T-helper 2 cell treated with Interferon-gamma antibody and Interleukin-4, amounts not matched to agents 5 μg/mL and 100 μg/mL, for 36 hours (primary cell): Measurements from ENCODE around the gene LMBR1.
"Not testable (repeated sequence)": the region's sequence is repeated elsewhere in the genome, so short reads cannot be mapped to it uniquely, and the experiment has no call there.

Experiments
- DNase-seq: peaks from one replicate; pipeline ENCODE4 v3.0.0; 2021; ENCODE audit warnings: low spot score
- H3K27ac Mint-ChIP-seq: one replicate; pipeline ENCODE4 v1.8.0; 2021; ENCODE audit warnings: mild to moderate bottlenecking, mixed read lengths
- H3K27me3 Mint-ChIP-seq: one replicate; pipeline ENCODE4 v1.8.0; 2021; ENCODE audit warnings: low read depth, mixed read lengths
- H3K36me3 Mint-ChIP-seq: one replicate; pipeline ENCODE4 v1.8.0; 2021; ENCODE audit warnings: low read depth, mixed read lengths
- H3K4me1 Mint-ChIP-seq: one replicate; pipeline ENCODE4 v1.8.0; 2021; ENCODE audit warnings: low read depth, mixed read lengths
- H3K4me3 Mint-ChIP-seq: one replicate; pipeline ENCODE4 v1.8.0; 2022; ENCODE audit warnings: mild to moderate bottlenecking, moderate library complexity, mixed read lengths
- H3K9me3 Mint-ChIP-seq: one replicate; pipeline ENCODE4 v1.8.0; 2021; ENCODE audit warnings: mixed read lengths

The LMBR1 gene

DNA sequence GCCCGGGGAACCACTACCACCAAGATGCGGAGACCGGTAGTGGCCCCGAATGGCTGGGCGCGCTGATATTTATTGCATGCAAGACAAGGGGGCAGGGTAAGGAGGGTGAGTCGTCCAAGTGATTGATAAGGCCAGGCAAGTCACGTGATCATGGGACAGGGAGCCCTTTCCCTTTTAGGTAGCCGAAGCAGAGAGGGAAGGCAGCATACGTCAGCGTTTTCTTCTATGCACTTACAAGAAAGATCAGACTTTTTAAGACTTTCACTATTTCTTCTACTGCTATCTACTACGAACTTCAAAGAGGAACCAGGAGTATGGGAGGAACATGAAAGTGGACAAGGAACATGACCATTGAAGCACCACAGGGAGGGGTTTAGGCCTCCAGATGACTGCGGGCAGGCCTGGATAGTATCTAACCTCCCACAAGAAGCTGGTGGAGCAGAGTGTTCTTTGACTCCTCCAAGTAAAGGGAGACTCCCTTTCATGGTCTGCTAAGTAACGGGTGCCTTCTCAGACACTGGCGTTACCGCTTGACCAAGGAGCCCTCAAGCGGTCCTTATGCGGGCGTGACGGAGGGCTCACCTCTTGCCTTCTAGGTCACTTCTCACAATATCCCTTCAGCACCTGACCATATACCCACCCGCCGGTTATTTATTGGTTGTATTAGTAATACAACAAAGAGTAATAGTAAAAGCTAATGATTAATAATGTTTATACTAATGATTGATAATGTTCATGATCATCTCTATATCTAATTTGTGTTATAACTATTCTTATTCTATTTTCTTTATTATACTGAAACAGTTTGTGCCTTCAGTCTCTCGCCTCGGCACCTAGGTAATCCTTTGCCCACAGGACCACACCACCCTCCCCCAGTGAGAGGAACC lies 27.7 kb upstream of the LMBR1 start:
- DNase-seq, H3K36me3 Mint-ChIP-seq, H3K9me3 Mint-ChIP-seq, H3K4me3 Mint-ChIP-seq, H3K27ac Mint-ChIP-seq: not testable (repeated sequence)
- Mint-ChIP-seq H3K27me3 (peaks cover 25% of the 10 kb centered on the region), H3K4me1 (peaks cover 19% of the 10 kb centered on the region)

DNA sequence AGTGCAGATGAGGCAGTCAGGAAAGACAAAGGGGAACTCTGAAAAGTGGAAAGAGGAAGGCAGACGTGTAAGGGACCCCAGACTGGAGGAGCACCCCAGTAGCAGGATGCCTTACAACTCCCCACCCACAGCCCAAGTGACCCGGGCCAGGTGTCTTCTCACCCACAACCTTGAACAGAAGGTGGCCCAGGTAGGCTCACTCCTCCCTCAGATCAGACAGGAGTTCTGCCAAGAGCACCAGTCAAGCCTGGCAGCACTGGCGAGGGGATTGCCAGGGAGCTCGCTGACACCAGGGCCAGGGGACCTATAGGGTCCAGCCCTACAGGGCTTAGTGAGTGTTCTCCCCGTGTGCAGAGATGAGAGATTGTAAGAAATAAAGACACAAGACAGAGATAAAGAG lies 27.1 kb upstream of the LMBR1 start:
- no peak overlapping the region for H3K4me3 Mint-ChIP-seq
- peaks cover 19% of the 10 kb centered on the region for H3K4me1 Mint-ChIP-seq
- no peak for DNase-seq
- H3K27ac Mint-ChIP-seq, result no peak overlapping the region
- H3K36me3 Mint-ChIP-seq, result peaks cover 3% of the 10 kb centered on the region
- H3K9me3 Mint-ChIP-seq, result no peaks in the 10 kb centered on the region
- H3K27me3 Mint-ChIP-seq, result peaks cover 29% of the 10 kb centered on the region

DNA sequence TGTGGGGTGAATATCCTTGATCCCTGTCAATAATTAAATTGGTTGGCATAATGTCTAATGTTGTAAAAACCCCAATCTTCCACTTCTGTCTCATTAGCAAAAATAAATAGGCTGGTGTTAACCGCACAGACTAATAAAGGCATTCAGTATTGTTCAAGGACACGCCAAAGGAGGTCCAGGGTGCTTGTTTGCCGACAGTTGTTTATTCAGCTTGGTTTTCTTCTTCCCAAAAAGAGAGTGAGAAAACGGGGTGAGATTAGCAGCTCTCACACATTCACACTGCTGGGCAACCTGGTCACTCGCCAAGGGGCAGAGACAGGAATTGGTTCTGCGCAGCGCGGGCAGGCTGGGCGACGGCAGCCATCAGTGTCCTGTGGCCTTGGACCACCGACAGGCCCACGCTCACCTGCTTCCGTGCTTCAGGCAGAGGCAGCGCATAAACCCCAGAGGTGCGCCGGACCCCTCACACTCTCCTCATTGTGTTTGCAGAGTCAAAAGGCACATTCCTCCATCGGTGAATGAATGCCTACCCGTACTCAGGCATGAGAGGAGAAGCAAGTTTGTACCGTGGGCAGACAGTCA lies 26.2 kb upstream of the LMBR1 start:
- no peak for DNase-seq
- Mint-ChIP-seq H3K36me3 (peaks cover 3% of the 10 kb centered on the region), H3K4me3 (no peak overlapping the region), H3K9me3 (no peaks in the 10 kb centered on the region), H3K27me3 (peaks cover 26% of the 10 kb centered on the region), H3K4me1 (peaks cover 16% of the 10 kb centered on the region), H3K27ac (no peak overlapping the region)

DNA sequence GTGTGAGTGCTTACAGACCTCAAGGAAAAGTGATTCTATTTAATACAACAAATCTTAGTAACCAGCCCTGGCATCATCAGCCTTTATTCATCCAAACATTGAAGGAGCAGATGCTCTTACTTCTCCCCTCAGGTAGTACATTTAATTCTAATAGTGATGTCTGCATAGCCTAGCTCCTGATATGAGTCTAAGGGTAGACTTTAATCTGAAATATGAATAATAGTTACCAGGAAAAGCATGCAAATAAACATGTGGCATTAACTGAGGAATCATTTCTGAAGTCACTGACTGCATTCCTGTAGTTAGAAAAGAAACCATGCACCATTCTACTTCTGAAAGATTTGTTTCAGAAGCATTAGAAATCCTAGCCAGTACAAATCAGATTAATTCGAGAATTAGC lies 25.7 kb upstream of the LMBR1 start:
- no peaks in the 10 kb centered on the region for H3K9me3 Mint-ChIP-seq
- no peak overlapping the region for H3K27ac Mint-ChIP-seq
- peaks cover 13% of the 10 kb centered on the region for H3K4me1 Mint-ChIP-seq
- DNase-seq, result no peak
- H3K36me3 Mint-ChIP-seq, result peaks cover 3% of the 10 kb centered on the region
- peaks cover 30% of the 10 kb centered on the region for H3K27me3 Mint-ChIP-seq
- H3K4me3 Mint-ChIP-seq, result no peak overlapping the region

DNA sequence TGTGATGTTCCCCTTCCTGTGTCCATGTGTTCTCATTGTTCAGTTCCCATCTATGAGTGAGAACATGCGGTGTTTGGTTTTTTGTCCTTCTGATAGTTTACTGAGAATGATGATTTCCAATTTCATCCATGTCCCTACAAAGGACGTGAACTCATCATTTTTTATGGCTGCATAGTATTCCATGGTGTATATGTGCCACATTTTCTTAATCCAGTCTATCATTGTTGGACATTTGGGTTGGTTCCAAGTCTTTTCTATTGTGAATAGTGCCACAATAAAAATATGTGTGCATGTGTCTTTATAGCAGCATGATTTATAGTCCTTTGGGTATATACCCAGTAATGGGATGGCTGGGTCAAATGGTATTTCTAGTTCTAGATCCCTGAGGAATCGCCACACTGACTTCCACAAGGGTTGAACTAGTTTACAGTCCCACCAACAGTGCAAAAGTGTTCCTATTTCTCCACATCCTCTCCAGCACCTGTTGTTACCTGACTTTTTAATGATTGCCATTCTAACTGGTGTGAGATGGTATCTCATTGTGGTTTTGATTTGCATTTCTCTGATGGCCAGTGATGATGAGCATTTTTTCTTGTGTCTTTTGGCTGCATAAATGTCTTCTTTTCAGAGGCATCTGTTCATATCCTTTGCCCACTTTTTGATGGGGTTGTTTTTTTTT lies 16.7 kb upstream of the LMBR1 start:
- not testable (repeated sequence) for H3K4me3 Mint-ChIP-seq, H3K36me3 Mint-ChIP-seq, DNase-seq, H3K9me3 Mint-ChIP-seq, H3K27ac Mint-ChIP-seq, H3K4me1 Mint-ChIP-seq
- H3K27me3 Mint-ChIP-seq, result peaks cover 20% of the 10 kb centered on the region

DNA sequence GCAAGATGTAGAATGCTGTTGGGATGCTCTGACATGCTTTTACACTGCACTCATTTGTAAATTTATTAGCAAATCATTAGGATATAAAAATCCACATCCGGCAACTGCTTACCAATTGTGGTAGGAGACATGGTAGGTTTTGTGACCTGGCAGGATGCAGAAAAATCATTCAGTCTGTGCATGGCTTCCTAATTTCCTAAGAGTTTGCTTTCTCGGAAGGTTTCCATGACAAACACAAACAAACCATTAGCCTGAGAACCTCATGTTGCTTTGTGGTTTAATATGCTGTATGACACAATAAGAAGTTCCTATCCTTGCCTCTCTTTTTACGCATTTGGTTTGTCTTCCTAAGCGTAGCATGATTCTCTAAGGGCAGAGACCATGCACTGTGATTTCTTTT lies 14.7 kb upstream of the LMBR1 start:
- Mint-ChIP-seq H3K27me3 (peaks cover 12% of the 10 kb centered on the region), H3K4me1 (peaks cover 9% of the 10 kb centered on the region), H3K36me3 (peaks cover 3% of the 10 kb centered on the region), H3K27ac (no peak overlapping the region), H3K4me3 (no peak overlapping the region), H3K9me3 (no peaks in the 10 kb centered on the region)
- no peak for DNase-seq

DNA sequence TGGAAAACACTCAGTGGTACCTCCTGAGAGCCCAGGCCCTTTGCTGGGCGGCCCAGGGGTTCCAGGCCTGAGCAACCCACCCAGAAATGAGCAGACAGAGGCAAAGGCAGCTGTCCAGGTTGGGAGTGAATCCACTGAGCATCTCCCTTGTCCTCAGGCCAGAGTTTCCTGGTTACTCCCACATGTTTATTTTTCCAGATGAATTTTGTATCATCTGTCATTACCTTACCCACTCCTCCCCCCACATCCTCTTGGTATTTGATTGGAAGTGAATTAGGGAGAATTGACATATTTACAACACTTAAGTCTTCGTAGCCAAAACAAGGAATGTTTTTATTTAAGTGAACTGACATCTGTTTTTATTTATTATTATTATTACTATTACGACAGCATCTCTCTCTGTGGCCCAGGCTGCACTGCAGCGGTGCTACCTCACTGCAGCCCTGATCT lies 13.2 kb upstream of the LMBR1 start:
- no peaks in the 10 kb centered on the region for H3K36me3 Mint-ChIP-seq
- no peak for DNase-seq
- no peak overlapping the region for H3K4me3 Mint-ChIP-seq
- H3K27ac Mint-ChIP-seq, result no peak overlapping the region
- H3K4me1 Mint-ChIP-seq, result peaks cover 9% of the 10 kb centered on the region
- H3K9me3 Mint-ChIP-seq, result no peaks in the 10 kb centered on the region
- peaks cover 6% of the 10 kb centered on the region for H3K27me3 Mint-ChIP-seq

DNA sequence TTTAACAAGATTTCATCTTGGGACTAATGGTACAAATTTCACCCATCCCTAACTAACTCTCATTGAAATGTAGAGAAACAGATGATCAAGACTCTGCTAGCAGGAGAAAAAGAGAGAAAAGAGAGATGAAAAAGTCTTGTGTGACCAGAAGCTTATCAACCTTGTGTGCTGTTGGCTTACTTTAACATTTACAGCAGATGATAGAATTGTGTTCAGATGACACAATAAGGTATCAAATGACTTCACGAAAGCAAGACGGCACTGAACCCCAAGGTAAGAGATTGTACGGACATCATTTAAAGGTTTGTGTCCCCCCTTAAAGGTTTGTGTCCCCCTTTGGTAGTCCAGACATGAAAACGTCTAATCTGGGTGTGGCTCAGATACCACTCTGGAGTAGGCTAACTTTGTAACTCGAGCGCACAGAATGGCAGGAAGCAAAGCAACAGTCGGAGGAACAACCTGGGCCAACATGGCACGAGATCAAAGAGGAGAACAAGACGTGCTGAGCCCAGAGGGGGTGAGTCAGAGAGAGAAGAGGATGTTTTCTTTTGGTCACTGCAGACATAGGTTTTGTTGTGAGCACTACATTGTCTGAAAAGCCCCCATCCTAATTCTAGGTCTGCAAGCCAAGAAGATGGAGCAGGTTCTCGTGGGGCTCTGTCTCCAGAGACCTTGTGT lies 10.4 kb upstream of the LMBR1 start:
- no peak for DNase-seq
- Mint-ChIP-seq H3K27me3 (peaks cover 13% of the 10 kb centered on the region), H3K4me1 (peaks cover 5% of the 10 kb centered on the region), H3K9me3 (no peaks in the 10 kb centered on the region), H3K36me3 (no peaks in the 10 kb centered on the region), H3K4me3 (no peak overlapping the region), H3K27ac (no peak overlapping the region)

DNA sequence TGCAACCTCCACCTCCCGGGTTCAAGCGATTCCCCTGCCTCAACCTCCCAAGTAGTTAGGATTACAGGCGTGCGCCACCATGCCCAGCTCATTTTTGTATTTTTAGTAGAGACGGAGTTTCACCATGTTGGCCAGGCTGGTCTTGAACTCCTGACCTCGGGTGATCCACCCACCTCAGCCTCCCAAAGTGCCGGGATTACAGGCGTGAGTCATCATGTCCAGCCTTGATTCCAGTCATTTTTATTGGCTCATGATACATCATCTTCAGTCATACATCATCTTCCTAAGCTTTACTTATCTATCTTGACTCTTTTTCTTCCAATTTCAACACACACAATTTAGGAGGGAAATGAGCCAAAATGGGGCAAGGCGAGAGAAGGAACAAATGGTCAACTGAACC lies 7.1 kb upstream of the LMBR1 start:
- Mint-ChIP-seq H3K4me1 (peaks cover 25% of the 10 kb centered on the region), H3K27me3 (peaks cover 13% of the 10 kb centered on the region)
- not testable (repeated sequence) for DNase-seq, H3K9me3 Mint-ChIP-seq, H3K4me3 Mint-ChIP-seq, H3K27ac Mint-ChIP-seq, H3K36me3 Mint-ChIP-seq

DNA sequence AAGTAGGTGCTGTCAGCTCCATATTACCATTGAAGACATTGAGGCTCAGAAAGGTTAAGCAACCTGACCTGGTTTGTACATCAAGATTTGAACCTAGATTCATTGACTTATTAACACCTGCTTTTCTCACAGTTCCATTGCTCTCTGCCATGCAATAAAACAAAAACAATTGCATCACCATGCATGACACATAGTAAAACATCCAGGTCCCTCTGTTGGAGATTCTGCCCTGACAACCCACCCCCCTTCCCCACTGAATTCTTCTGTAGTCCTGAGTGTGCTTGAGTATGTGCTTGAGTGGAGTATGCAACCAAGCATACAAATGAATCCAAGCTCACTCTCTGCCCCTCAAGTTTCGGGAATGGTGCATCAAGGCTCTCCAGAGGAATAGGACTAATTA lies 6.0 kb upstream of the LMBR1 start:
- DNase-seq, result no peak
- peaks cover 13% of the 10 kb centered on the region for H3K27me3 Mint-ChIP-seq
- no peaks in the 10 kb centered on the region for H3K36me3 Mint-ChIP-seq
- peaks cover 34% of the 10 kb centered on the region for H3K4me1 Mint-ChIP-seq
- H3K4me3 Mint-ChIP-seq, result no peak overlapping the region
- H3K27ac Mint-ChIP-seq, result no peak overlapping the region
- no peaks in the 10 kb centered on the region for H3K9me3 Mint-ChIP-seq

DNA sequence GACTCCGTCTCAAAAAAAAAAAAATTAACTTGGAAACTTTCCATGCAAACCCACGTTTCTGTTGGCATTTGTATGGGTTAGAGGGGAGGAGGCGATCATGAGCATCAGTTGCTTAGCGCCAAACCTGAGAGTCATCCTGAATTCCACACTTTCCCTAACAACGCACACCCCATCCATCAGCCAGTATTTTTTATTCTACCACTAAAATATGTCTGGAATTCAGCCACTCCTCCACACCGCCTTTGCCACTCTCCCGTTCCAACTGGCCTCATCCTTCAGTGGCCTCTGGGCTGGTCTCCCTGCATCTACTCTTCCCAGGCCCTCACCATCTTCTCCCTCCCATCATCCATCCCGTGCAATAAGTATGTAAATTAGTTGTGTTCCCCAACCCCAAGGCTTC lies 4.7 kb upstream of the LMBR1 start:
- no peak for DNase-seq
- peaks cover 13% of the 10 kb centered on the region for H3K27me3 Mint-ChIP-seq
- H3K4me3 Mint-ChIP-seq, result no peak overlapping the region
- peaks cover 30% of the 10 kb centered on the region for H3K4me1 Mint-ChIP-seq
- H3K36me3 Mint-ChIP-seq, result no peaks in the 10 kb centered on the region
- H3K27ac Mint-ChIP-seq, result no peak overlapping the region
- no peaks in the 10 kb centered on the region for H3K9me3 Mint-ChIP-seq

DNA sequence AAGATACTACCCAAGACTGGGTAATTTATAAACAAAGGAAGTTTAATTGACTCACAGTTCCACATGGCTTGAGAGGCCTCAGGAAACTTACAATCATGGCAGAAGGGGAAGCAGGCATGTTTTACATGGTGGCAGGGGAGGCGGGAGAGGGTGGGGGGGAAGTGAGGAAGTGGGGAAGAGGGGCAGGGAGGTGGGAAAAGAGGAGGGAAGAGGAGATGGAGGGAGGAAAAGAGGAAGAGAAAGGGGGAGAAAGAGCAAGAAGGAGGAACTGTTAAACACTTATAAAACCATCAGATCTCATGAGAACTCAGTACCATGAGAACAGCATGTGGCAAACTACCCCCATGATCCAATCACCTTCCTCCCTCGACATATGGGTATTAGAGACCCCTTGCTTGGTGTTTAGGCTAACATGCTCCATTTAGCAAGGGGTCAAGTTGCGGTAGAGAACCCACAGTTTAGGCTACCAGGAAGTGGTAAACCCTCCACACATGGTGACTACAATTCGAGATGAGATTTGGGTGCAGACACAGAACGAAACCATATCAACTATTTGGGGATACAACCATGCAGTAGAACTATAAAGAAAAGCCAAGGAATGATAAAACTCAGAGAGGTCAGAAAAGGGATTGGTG lies 3.5 kb upstream of the LMBR1 start:
- no peak overlapping the region for H3K4me3 Mint-ChIP-seq
- peaks cover 13% of the 10 kb centered on the region for H3K27me3 Mint-ChIP-seq
- peak overlapping the region; percentile 46 for H3K27ac Mint-ChIP-seq
- no peak for DNase-seq
- H3K9me3 Mint-ChIP-seq, result no peaks in the 10 kb centered on the region
- H3K36me3 Mint-ChIP-seq, result no peaks in the 10 kb centered on the region
- peaks cover 35% of the 10 kb centered on the region for H3K4me1 Mint-ChIP-seq

DNA sequence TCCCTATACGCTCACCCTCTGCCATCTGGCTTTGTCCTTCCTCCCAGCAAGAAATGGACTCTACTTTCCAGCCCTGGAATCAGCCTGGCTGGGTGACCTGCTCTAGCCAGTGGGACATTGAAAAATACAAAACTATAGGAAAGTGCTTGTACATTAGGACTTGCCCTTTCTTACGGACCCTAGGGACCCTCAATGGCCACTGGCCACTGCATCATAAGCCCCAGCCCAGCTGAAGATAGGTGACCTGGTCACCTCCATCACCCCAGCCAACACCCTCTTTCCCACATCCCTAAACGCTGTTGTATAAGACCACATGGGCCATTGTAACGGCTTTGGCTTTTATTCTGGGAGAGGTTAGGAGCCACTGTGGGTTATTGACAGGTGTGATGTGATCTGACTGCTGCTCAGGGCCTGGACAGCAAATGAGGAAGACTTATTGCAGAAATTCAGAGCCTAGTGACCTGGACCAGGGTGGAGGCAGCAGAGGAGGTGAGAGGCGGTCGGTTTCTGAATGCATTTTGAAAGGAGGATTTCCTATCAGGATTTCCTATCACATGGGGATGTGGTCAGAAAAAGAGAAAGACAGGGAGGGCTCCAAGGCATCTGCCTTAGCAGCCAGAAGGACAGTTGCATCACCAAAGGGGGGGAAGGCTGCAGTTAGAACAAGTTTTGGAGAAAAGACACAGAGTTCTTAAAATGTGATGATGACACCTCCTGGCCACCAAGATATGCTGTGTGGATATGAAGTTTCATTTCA lies 2.2 kb upstream of the LMBR1 start:
- Mint-ChIP-seq H3K27ac (peak overlapping the region; percentile 82), H3K9me3 (no peaks in the 10 kb centered on the region), H3K4me3 (peak overlapping the region; percentile 93), H3K36me3 (no peaks in the 10 kb centered on the region), H3K27me3 (peaks cover 7% of the 10 kb centered on the region), H3K4me1 (peaks cover 39% of the 10 kb centered on the region)
- DNase-seq, result no peak
